ENCODE measurements around the gene SENP1. TPM values are rescaled to one million over a fixed set of nuclear protein-coding genes. Genes with fewer than 3 reads are reported as not detected.

SENP1 gene
- total and polyA plus RNA-seq, 2 of the 4 experiments (the other 2 are of a cell fraction) = 7.2 to 25.3 TPM

DNA sequence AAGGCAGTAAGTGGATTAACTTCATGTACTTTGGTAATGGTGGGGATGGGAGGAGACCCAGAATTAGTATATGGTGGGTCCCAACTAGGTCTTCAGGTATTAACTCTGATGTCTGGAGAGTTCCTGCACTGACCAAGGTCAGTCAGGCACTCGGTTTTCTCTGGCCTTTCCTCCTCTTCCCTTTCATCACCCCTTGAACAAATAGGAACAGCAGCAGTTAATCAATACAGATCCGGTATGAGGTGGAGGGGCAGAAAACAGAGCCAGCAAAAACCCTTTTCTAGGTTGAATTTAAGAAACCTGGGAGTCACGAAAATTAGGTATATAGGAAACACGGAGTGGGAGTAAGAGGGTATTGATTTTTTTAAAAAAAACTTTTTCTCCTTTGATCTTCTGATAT, 17.3 kb upstream of the SENP1 start:
- no peak overlapping the region for H2BK5ac ChIP-seq (ENCODE audit: low read depth, low read length, poor library complexity, severe bottlenecking)
- H3K56ac ChIP-seq (ENCODE audit: extremely low read depth, insufficient read depth, low read length) = no peak overlapping the region
- no peak overlapping the region for H2BK20ac ChIP-seq (ENCODE audit: low read depth, low read length)
- no peak for TF ChIP-seq SMC3 (IDR thresholded peaks at IDR 0.05; ENCODE audit: low read depth, low read length)
- TF ChIP-seq POLR2A (IDR thresholded peaks at IDR 0.05; ENCODE audit: low read depth, low read length) = no peak
- no peak for TF ChIP-seq BHLHE40 (IDR thresholded peaks at IDR 0.05; ENCODE audit: low read depth, low read length)
- TF ChIP-seq CHD1 (IDR thresholded peaks at IDR 0.05; ENCODE audit: low read depth, low read length) = no peak
- TF ChIP-seq, protein P1, sequence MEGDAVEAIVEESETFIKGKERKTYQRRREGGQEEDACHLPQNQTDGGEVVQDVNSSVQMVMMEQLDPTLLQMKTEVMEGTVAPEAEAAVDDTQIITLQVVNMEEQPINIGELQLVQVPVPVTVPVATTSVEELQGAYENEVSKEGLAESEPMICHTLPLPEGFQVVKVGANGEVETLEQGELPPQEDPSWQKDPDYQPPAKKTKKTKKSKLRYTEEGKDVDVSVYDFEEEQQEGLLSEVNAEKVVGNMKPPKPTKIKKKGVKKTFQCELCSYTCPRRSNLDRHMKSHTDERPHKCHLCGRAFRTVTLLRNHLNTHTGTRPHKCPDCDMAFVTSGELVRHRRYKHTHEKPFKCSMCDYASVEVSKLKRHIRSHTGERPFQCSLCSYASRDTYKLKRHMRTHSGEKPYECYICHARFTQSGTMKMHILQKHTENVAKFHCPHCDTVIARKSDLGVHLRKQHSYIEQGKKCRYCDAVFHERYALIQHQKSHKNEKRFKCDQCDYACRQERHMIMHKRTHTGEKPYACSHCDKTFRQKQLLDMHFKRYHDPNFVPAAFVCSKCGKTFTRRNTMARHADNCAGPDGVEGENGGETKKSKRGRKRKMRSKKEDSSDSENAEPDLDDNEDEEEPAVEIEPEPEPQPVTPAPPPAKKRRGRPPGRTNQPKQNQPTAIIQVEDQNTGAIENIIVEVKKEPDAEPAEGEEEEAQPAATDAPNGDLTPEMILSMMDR (conservative IDR thresholded peaks at IDR 0.05; ENCODE audit: low read depth, low read length) = no peak
- no peak for TF ChIP-seq FOS (IDR thresholded peaks at IDR 0.05; ENCODE audit: low read depth, low read length)
- TF ChIP-seq RCOR1 (IDR thresholded peaks at IDR 0.05; ENCODE audit: insufficient replicate concordance, low read length) = no peak
- no peak for TF ChIP-seq RAD21 (IDR thresholded peaks at IDR 0.05; ENCODE audit: low read length)
- no peak for TF ChIP-seq RFX5 (IDR thresholded peaks at IDR 0.05; ENCODE audit: low read depth, low read length)
- TF ChIP-seq, protein P2, sequence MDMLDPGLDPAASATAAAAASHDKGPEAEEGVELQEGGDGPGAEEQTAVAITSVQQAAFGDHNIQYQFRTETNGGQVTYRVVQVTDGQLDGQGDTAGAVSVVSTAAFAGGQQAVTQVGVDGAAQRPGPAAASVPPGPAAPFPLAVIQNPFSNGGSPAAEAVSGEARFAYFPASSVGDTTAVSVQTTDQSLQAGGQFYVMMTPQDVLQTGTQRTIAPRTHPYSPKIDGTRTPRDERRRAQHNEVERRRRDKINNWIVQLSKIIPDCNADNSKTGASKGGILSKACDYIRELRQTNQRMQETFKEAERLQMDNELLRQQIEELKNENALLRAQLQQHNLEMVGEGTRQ (IDR thresholded peaks at IDR 0.05; ENCODE audit: low read depth, low read length) = no peak
- no peak for TF ChIP-seq MXI1 (IDR thresholded peaks at IDR 0.05; ENCODE audit: borderline replicate concordance, low read depth, low read length)
- TF ChIP-seq, protein P3, sequence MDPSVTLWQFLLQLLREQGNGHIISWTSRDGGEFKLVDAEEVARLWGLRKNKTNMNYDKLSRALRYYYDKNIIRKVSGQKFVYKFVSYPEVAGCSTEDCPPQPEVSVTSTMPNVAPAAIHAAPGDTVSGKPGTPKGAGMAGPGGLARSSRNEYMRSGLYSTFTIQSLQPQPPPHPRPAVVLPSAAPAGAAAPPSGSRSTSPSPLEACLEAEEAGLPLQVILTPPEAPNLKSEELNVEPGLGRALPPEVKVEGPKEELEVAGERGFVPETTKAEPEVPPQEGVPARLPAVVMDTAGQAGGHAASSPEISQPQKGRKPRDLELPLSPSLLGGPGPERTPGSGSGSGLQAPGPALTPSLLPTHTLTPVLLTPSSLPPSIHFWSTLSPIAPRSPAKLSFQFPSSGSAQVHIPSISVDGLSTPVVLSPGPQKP (IDR thresholded peaks at IDR 0.05; ENCODE audit: borderline replicate concordance, low read depth, low read length) = no peak
- no peak for TF ChIP-seq CEBPB (IDR thresholded peaks at IDR 0.05; ENCODE audit: low read depth, low read length)
- TF ChIP-seq MAZ (IDR thresholded peaks at IDR 0.05; ENCODE audit: borderline replicate concordance, low read depth, low read length) = no peak
- TF ChIP-seq MAFK (IDR thresholded peaks at IDR 0.05; ENCODE audit: low read depth, low read length) = no peak
- no peak for TF ChIP-seq NFE2L2 (IDR thresholded peaks at IDR 0.05; ENCODE audit: low read depth, low read length)
- H3K18ac ChIP-seq (ENCODE audit: low read depth, low read length) = no peak overlapping the region
- H3K27ac ChIP-seq (ENCODE audit: insufficient read depth, low read length) = no peak overlapping the region
- WGBS, 2 experiments (ENCODE audit: extremely low coverage in 2 of 2, insufficient read length in 1 of 2) = no CpG with 5 or more reads among the region's 4 CpGs
- H2AFZ ChIP-seq (replicated peaks; ENCODE audit: low read length, poor library complexity) = no peak overlapping the region
- intact Hi-C loops (cut with micrococcal nuclease) = no loop called here
- H2BK120ac ChIP-seq (ENCODE audit: low read depth, low read length) = no peak overlapping the region
- DNase-seq (no peak), ATAC-seq (ENCODE audit: low read depth) (no peak)
- in situ Hi-C loops (cut with MboI; ENCODE audit: low sequenced_read_pairs) = no loop called here
- no peak overlapping the region for H3K14ac ChIP-seq (replicated peaks; ENCODE audit: low read depth, low read length)
- H4K8ac ChIP-seq (ENCODE audit: low read depth in 2 of 2, low read length in 2 of 2) = no peak overlapping the region
- H2AK5ac ChIP-seq (ENCODE audit: low read depth, low read length) = no peak overlapping the region
- peaks cover 5% of the 10 kb centered on the region; the same call in 1 of the 2 replicates for H3K36me3 ChIP-seq (ENCODE audit: control insufficient read depth, insufficient read depth, low read length)
- H3K9me3 ChIP-seq (ENCODE audit: control insufficient read depth, insufficient read depth, low read length) = no peaks in the 10 kb centered on the region
- no peak overlapping the region for H3K4ac ChIP-seq (ENCODE audit: low read depth, low read length)
- H3K4me3 ChIP-seq (ENCODE audit: insufficient read depth, low read depth, low read length) = no peak overlapping the region
- no peak overlapping the region for H2BK15ac ChIP-seq (ENCODE audit: low read depth, low read length)
- no peak overlapping the region for H2AK9ac ChIP-seq (replicated peaks; ENCODE audit: low read depth, low read length, poor library complexity)
- no peak overlapping the region for H4K91ac ChIP-seq (ENCODE audit: insufficient read depth, low read depth, low read length)
- ChIA-PET CTCF (no interaction called here), POLR2A (ENCODE audit: unreplicated experiment) (no interaction called here)
- H3K27me3 ChIP-seq (ENCODE audit: control insufficient read depth, insufficient read depth, low read length) = no peaks in the 10 kb centered on the region
- peaks cover 14% of the 10 kb centered on the region for H3K9me1 ChIP-seq (ENCODE audit: insufficient read depth, low read length)
- H3K79me1 ChIP-seq (ENCODE audit: low read depth in 1 of 2, low read length in 2 of 2) = peaks cover 28 to 47% of the 10 kb centered on the region in 2 experiments
- no peak overlapping the region for H3K4me2 ChIP-seq (ENCODE audit: low read depth, low read length)
- H4K5ac ChIP-seq (ENCODE audit: low read depth, low read length) = no peak overlapping the region
- BruUV-seq (replicated peaks) = no TSS peak
- no peak overlapping the region for H3K23ac ChIP-seq (ENCODE audit: low read depth, low read length)
- H3K4me1 ChIP-seq (ENCODE audit: control insufficient read depth, insufficient read depth, low read length) = no peaks in the 10 kb centered on the region
- peaks cover 5% of the 10 kb centered on the region; the same call in 1 of the 2 replicates for H4K20me1 ChIP-seq (ENCODE audit: insufficient read depth, low read length)
- dilution Hi-C loops (cut with HindIII; ENCODE audit: low sequenced_read_pairs, unreplicated experiment) = no loop called here
- no peak overlapping the region for H3K9ac ChIP-seq (ENCODE audit: low read depth, low read length)

Data from IMR-90 (cell line).